BJ (cell line): ENCODE measurements around the gene SLC39A11. TPM values are rescaled to one million over a fixed set of nuclear protein-coding genes. Genes with fewer than 3 reads are reported as not detected.
"Not testable (repeated sequence)": the region's sequence is repeated elsewhere in the genome, so short reads cannot be mapped to it uniquely, and the experiment has no call there.

Experiments used
- CTCF ChIA-PET: fragments of 350-600 bp; formaldehyde crosslinking; extraction: SDS; loops from one replicate; lab custom pipeline; 2021; ENCODE audit warnings: antibody characterized with exemption, inconsistent platforms; lab: Yijun Ruan, JAX
- POLR2A ChIA-PET: fragments of 300-600 bp; sonication (Branson Sonifier 250); formaldehyde crosslinking; extraction: SDS; loops from one replicate; lab custom pipeline; 2021; ENCODE audit warnings: antibody characterized with exemption; lab: Charles Lee
- DNase-seq: peaks from one replicate; pipeline ENCODE4 v3.0.0-alpha.2; 2011; ENCODE audit warnings: low read depth
- H3K27me3 ChIP-seq: 2 replicates; pipeline ENCODE4 v1.6.0; 2011; ENCODE audit warnings: low read length; ENCODE audit not compliant: control insufficient read depth, insufficient read depth
- H3K36me3 ChIP-seq: 2 replicates; pipeline ENCODE4 v1.5.1; 2011; ENCODE audit warnings: low read length; ENCODE audit not compliant: control insufficient read depth, insufficient read depth
- H3K4me3 ChIP-seq: 2 replicates; pipeline ENCODE4 v1.5.1; 2011; ENCODE audit warnings: low read depth, mild to moderate bottlenecking, control low read depth, low read length
- polyA plus RNA-seq: library from polyadenylated mRNA; depleted of rRNA; stranded (reverse); fragments of >200 nt; gene quantifications from 2 replicates; pipeline ENCODE4 v1.2.3, GENCODE V29; 2011
- TF ChIP-seq, protein P1 (sequence below): IDR thresholded peaks from 2 replicates; pipeline ENCODE4 v1.5.1; 2011; ENCODE audit warnings: low read depth, mild to moderate bottlenecking, control low read depth, inconsistent platforms, low read length, moderate library complexity; ENCODE audit not compliant: insufficient read depth

SLC39A11 gene
- polyA plus RNA-seq, 1 experiment, result 20.9 TPM

DNA sequence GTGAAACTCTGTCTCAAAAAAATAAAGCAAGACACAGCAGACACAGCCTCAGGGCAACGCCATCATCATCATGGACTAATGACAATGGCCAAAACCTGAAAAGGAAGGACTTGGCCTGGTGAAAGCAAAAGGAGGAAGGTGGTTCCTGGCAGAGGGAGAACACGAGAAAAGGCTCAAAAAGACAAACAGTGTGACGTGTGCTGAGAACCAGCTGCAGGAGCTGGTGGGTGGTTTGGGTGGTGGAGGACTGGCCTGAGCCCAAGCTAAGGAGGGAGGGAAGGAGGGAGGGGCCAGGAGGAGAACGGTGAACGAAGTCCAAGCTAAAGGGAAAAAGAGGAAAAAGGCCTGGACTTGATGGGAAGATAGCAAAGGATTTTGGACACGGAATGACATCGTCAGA, 85.1 kb downstream of the SLC39A11 start:
- H3K36me3 ChIP-seq, result no peaks in the 10 kb centered on the region
- ChIA-PET POLR2A (no interaction called here), CTCF (interaction anchor here (1.0 kb wide), 1 partner anchor 63 kb away, joined by 3 read pairs; no protein-coding TSS in a partner anchor)
- no peak overlapping the region for H3K4me3 ChIP-seq
- DNase-seq, result no peak
- H3K27me3 ChIP-seq, result no peaks in the 10 kb centered on the region
- TF ChIP-seq, protein P1, sequence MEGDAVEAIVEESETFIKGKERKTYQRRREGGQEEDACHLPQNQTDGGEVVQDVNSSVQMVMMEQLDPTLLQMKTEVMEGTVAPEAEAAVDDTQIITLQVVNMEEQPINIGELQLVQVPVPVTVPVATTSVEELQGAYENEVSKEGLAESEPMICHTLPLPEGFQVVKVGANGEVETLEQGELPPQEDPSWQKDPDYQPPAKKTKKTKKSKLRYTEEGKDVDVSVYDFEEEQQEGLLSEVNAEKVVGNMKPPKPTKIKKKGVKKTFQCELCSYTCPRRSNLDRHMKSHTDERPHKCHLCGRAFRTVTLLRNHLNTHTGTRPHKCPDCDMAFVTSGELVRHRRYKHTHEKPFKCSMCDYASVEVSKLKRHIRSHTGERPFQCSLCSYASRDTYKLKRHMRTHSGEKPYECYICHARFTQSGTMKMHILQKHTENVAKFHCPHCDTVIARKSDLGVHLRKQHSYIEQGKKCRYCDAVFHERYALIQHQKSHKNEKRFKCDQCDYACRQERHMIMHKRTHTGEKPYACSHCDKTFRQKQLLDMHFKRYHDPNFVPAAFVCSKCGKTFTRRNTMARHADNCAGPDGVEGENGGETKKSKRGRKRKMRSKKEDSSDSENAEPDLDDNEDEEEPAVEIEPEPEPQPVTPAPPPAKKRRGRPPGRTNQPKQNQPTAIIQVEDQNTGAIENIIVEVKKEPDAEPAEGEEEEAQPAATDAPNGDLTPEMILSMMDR, result no peak

DNA sequence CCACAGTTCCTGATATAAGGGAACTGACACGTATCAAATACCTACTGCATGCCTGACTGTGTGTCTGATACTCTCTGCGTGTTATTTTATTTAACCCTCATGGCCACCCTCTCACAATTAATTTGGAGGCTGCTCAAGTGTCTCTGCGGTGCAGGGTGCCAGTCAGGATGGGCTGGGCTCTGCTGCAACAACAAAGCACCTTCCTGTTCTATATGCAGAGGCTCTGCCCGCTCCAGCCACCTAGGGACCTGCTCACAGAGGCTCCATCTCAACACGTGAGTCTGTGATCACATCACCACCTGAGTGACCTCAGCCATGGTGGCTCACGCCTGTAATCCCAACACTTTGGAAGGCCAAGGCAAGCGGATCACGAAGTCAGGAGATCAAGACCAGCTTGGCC, 87.1 kb downstream of the SLC39A11 start:
- no peaks in the 10 kb centered on the region for H3K36me3 ChIP-seq
- H3K27me3 ChIP-seq, result no peaks in the 10 kb centered on the region
- POLR2A ChIA-PET, result no interaction called here
- TF ChIP-seq, protein P1, result no peak
- CTCF ChIA-PET, result interaction anchor here (1.6 kb wide), 1 partner anchor 19 kb away, joined by 4 read pairs; no protein-coding TSS in a partner anchor
- no peak overlapping the region for H3K4me3 ChIP-seq
- no peak for DNase-seq

DNA sequence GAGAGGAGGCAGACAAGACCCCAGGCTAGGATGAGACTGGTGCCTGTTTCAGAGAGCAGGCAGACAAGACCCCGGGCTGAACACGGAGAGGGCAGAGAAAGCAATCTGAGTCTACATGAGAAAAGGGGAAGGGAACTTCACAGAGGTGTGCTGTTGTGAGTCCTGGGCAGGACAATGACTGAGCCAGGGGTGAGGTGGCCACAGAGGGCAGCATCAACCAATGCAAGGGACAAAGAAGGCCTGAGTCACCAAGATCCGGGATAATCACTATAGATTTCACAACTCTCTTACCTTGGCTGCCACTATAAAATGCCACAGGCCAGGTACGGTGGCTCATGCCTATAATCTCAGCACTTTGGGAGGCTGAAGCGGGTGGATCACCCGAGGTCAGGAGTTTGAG, 89.0 kb downstream of the SLC39A11 start:
- ChIA-PET POLR2A (no interaction called here), CTCF (interaction anchor here (1.8 kb wide), 1 partner anchor 17 kb away, joined by 6 read pairs; no protein-coding TSS in a partner anchor)
- Histone ChIP-seq H3K4me3 (no peak overlapping the region), H3K27me3 (no peaks in the 10 kb centered on the region), H3K36me3 (no peaks in the 10 kb centered on the region)
- TF ChIP-seq, protein P1, result no peak
- no peak for DNase-seq

DNA sequence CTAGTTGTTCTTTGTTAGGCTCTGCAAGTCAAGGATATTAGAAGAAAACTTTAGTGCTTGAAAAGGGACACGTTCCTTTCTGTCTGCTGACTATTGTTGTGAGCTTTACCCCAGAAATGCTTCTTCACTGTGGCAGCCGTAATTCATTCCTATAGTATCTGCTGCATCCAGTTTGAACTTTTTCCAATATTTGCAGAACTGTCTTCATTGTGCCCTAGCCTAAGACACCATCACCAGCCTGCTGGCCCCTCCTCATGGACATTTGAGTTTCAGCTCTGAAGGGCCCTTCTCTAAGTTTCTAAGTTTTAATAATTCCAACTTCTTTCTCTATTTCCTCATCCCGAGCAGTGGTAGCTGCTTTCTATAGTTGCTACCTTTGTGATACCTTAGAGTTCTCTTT, 91.7 kb downstream of the SLC39A11 start:
- Histone ChIP-seq H3K27me3 (no peaks in the 10 kb centered on the region), H3K36me3 (no peaks in the 10 kb centered on the region), H3K4me3 (no peak overlapping the region)
- TF ChIP-seq, protein P1, result no peak
- ChIA-PET POLR2A (no interaction called here), CTCF (interaction anchor here (0.7 to 1.4 kb wide), 3 partner anchors 15 to 273 kb away, joined by 3 to 5 read pairs (median 3); no protein-coding TSS in a partner anchor)
- no peak for DNase-seq

DNA sequence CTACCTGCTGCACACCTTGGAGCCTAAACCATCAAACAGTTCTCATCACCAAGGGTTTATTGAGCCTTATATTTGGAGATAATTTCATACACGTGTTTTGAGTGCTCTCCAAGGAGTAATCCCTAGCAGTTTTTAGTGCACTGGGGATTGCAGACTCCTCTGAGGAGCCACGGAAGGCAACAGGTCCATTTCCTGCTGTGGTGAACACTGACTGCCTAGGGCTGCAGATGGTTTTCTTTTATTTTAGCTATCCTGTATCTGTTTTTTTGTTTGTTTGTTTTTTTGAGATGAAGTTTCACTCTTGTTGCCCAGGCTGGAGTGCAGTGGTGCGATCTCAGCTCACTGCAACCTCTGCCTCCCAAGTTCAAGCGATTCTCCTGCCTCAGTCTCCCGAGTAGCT, 93.0 kb downstream of the SLC39A11 start:
- DNase-seq, H3K36me3 ChIP-seq, H3K4me3 ChIP-seq, H3K27me3 ChIP-seq, POLR2A ChIA-PET: not testable (repeated sequence)
- CTCF ChIA-PET, result interaction anchor here (0.6 to 1.4 kb wide), 4 partner anchors 10 to 271 kb away, joined by 3 to 5 read pairs (median 3); no protein-coding TSS in a partner anchor

DNA sequence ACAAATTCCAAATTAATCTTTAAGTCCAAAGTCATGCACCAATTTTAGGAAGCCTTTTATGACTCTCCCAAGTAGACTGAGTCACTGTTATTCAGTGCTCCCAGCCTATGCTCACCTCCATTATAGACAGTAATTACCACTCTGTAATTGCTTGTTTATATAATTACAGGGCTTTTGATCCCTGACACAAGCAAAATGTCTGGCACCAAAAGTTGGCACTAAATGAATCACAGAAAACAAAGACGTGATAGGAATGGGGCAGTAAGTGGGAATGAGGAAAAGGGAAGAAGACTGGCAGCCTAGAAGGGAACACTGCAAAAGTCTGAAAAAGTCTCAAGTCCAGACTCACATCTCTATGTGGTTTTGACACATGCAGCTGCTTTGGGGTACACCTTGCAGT, 94.1 kb downstream of the SLC39A11 start:
- CTCF ChIA-PET, result no interaction called here
- H3K36me3 ChIP-seq, result no peaks in the 10 kb centered on the region
- no peak overlapping the region for H3K4me3 ChIP-seq
- TF ChIP-seq, protein P1, result no peak
- no peak for DNase-seq
- H3K27me3 ChIP-seq, result no peaks in the 10 kb centered on the region
- POLR2A ChIA-PET, result no interaction called here
